Measurements from ENCODE around the gene SRSF9.

SRSF9 gene

DNA sequence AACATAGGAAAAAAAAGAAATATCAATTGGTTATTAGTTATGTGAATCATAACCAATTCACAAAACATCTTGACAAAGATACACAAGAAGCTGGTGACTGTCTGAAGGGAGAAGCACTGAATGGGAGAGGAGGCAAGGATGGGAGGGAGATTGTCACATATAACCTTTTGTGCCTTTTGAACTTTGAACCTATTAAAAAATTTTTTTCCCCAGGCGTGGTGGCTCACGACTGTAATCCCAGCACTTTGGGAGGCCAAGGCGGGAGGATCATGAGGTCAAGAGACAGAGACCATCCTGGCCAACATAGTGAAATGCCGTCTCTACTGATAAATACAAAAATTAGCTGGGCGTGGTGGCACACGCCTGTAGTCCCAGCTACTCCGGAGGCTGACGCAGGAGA, 39.0 kb upstream of the SRSF9 start:
- no peak overlapping the region for H3K4me2 ChIP-seq (ENCODE audit: low read length, poor library complexity, severe bottlenecking)
- no peaks in the 10 kb centered on the region for H3K27me3 ChIP-seq (ENCODE audit: control insufficient read depth in 1 of 2, insufficient read depth in 1 of 2, low read length in 2 of 2)
- H3K4me1 ChIP-seq (ENCODE audit: control insufficient read depth, insufficient read depth, low read depth, low read length) = no peaks in the 10 kb centered on the region
- H2AK5ac ChIP-seq (ENCODE audit: low read length, severe bottlenecking) = no peak overlapping the region
- no peak overlapping the region for H3K14ac ChIP-seq (ENCODE audit: low read length in 2 of 2)
- H3K79me1 ChIP-seq (replicated peaks; ENCODE audit: low read length, poor library complexity, severe bottlenecking) = no peaks in the 10 kb centered on the region
- H3K23ac ChIP-seq (ENCODE audit: low read length in 2 of 2) = no peak overlapping the region
- no peak overlapping the region for H4K91ac ChIP-seq (ENCODE audit: low read length)
- no peak overlapping the region for H2BK12ac ChIP-seq (ENCODE audit: low read length in 2 of 2)
- no peak overlapping the region for H3K4me3 ChIP-seq (ENCODE audit: insufficient read depth in 1 of 2, low read depth in 1 of 2, low read length in 2 of 2)
- no peaks in the 10 kb centered on the region for H3K9me3 ChIP-seq (ENCODE audit: control insufficient read depth, low read length)
- DNase-seq = no peak
- H4K8ac ChIP-seq (ENCODE audit: low read length) = no peak overlapping the region
- H3K18ac ChIP-seq (ENCODE audit: low read depth in 1 of 2, low read length in 2 of 2) = no peak overlapping the region
- H3K4ac ChIP-seq (ENCODE audit: low read depth in 1 of 2, low read length in 2 of 2) = no peak overlapping the region
- peaks cover 10 to 34% of the 10 kb centered on the region in 2 experiments for H3K36me3 ChIP-seq (ENCODE audit: control insufficient read depth in 1 of 2, insufficient read depth in 2 of 2, low read depth in 1 of 2, low read length in 2 of 2)
- no peak overlapping the region for H2BK5ac ChIP-seq (ENCODE audit: low read depth, low read length, poor library complexity, severe bottlenecking)
- no peak overlapping the region for H2BK15ac ChIP-seq (ENCODE audit: low read depth, poor library complexity, severe bottlenecking)
- H2BK120ac ChIP-seq (ENCODE audit: low read depth, low read length) = no peak overlapping the region
- WGBS = 97% methylated on average over 8 of the region's 8 CpGs
- H3K27ac ChIP-seq (ENCODE audit: low read length, poor library complexity, severe bottlenecking) = no peak overlapping the region
- no peak overlapping the region for H2AFZ ChIP-seq (ENCODE audit: low read depth, low read length)
- H3K9ac ChIP-seq (ENCODE audit: low read length) = no peak overlapping the region

DNA sequence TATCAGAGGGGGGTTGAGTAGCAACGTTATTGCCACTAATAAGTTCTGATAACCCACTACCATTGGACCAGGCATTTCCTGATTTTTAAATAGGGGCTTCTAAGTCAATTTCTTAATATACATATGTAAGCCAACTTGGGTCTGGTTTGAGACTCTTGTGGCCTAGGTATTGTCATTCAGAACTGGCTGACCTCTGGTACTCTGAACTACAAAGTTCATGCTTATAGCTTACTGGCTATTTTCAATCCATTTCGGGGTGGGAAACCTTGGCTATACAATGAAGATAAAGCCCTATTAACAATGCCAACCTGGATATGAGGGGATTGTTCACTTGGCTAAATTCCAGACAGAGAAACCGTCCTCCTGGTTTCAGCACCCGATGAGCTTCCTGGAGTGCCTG, 35.0 kb upstream of the SRSF9 start:
- Histone ChIP-seq H3K18ac (ENCODE audit: low read depth in 1 of 2, low read length in 2 of 2) (no peak overlapping the region), H3K27me3 (ENCODE audit: control insufficient read depth in 1 of 2, insufficient read depth in 1 of 2, low read length in 2 of 2) (no peaks in the 10 kb centered on the region), H3K27ac (ENCODE audit: low read length, poor library complexity, severe bottlenecking) (no peak overlapping the region), H4K91ac (ENCODE audit: low read length) (no peak overlapping the region), H3K36me3 (ENCODE audit: control insufficient read depth in 1 of 2, insufficient read depth in 2 of 2, low read depth in 1 of 2, low read length in 2 of 2) (peaks cover 16 to 44% of the 10 kb centered on the region in 2 experiments), H2AK5ac (ENCODE audit: low read length, severe bottlenecking) (no peak overlapping the region), H2AFZ (ENCODE audit: low read depth, low read length) (no peak overlapping the region), H3K23ac (ENCODE audit: low read length in 2 of 2) (no peak overlapping the region), H3K9ac (ENCODE audit: low read length) (no peak overlapping the region), H3K4me3 (ENCODE audit: insufficient read depth in 1 of 2, low read depth in 1 of 2, low read length in 2 of 2) (no peak overlapping the region), H2BK12ac (ENCODE audit: low read length in 2 of 2) (no peak overlapping the region), H3K79me1 (replicated peaks; ENCODE audit: low read length, poor library complexity, severe bottlenecking) (peaks cover 2% of the 10 kb centered on the region), H2BK5ac (ENCODE audit: low read depth, low read length, poor library complexity, severe bottlenecking) (no peak overlapping the region), H3K4ac (ENCODE audit: low read depth in 1 of 2, low read length in 2 of 2) (no peak overlapping the region), H3K9me3 (ENCODE audit: control insufficient read depth, low read length) (no peaks in the 10 kb centered on the region), H3K14ac (ENCODE audit: low read length in 2 of 2) (no peak overlapping the region), H2BK15ac (ENCODE audit: low read depth, poor library complexity, severe bottlenecking) (no peak overlapping the region), H2BK120ac (ENCODE audit: low read depth, low read length) (no peak overlapping the region), H3K4me1 (ENCODE audit: control insufficient read depth, insufficient read depth, low read depth, low read length) (no peaks in the 10 kb centered on the region), H4K8ac (ENCODE audit: low read length) (no peak overlapping the region), H3K4me2 (ENCODE audit: low read length, poor library complexity, severe bottlenecking) (no peak overlapping the region)
- WGBS = 92% methylated on average over 3 of the region's 4 CpGs
- no peak for DNase-seq

DNA sequence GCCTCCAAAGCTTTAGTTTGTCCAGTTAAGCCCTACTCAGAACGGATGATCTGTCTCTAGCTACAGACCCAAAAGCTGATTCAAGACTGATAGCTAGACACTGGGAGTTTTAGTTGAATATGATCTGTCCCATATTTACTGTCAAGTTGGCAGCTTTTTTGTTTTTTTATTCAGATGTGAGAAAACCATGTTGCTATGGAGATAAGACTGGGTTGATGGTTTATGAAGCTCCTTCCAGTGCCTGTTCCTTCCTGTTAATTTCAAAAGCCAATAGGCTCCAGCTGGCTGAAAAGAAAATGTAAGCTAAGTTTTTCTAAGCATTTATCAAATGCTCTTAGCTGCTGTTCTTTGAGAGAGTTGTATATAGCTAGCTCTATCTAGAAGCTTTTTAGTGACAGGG, 31.0 kb upstream of the SRSF9 start:
- peak; percentile 6 for DNase-seq
- H2BK12ac ChIP-seq (ENCODE audit: low read length in 2 of 2) = no peak overlapping the region
- H3K36me3 ChIP-seq (ENCODE audit: control insufficient read depth in 1 of 2, insufficient read depth in 2 of 2, low read depth in 1 of 2, low read length in 2 of 2) = peaks cover 8 to 53% of the 10 kb centered on the region in 2 experiments
- H3K23ac ChIP-seq (ENCODE audit: low read length in 2 of 2) = no peak overlapping the region
- no peak overlapping the region for H4K8ac ChIP-seq (ENCODE audit: low read length)
- H3K4ac ChIP-seq (ENCODE audit: low read depth in 1 of 2, low read length in 2 of 2) = no peak overlapping the region
- no peak overlapping the region for H3K4me2 ChIP-seq (ENCODE audit: low read length, poor library complexity, severe bottlenecking)
- WGBS = no CpG with 5 or more reads among the region's 1 CpG
- no peaks in the 10 kb centered on the region for H3K27me3 ChIP-seq (ENCODE audit: control insufficient read depth in 1 of 2, insufficient read depth in 1 of 2, low read length in 2 of 2)
- no peaks in the 10 kb centered on the region for H3K4me1 ChIP-seq (ENCODE audit: control insufficient read depth, insufficient read depth, low read depth, low read length)
- no peak overlapping the region for H3K4me3 ChIP-seq (ENCODE audit: insufficient read depth in 1 of 2, low read depth in 1 of 2, low read length in 2 of 2)
- H2BK15ac ChIP-seq (ENCODE audit: low read depth, poor library complexity, severe bottlenecking) = no peak overlapping the region
- H2BK5ac ChIP-seq (ENCODE audit: low read depth, low read length, poor library complexity, severe bottlenecking) = no peak overlapping the region
- peak overlapping the region; percentile 17 for H3K9ac ChIP-seq (ENCODE audit: low read length)
- no peak overlapping the region for H3K27ac ChIP-seq (ENCODE audit: low read length, poor library complexity, severe bottlenecking)
- H3K79me1 ChIP-seq (replicated peaks; ENCODE audit: low read length, poor library complexity, severe bottlenecking) = peaks cover 4% of the 10 kb centered on the region
- H3K18ac ChIP-seq (ENCODE audit: low read depth in 1 of 2, low read length in 2 of 2) = no peak overlapping the region
- no peak overlapping the region for H2BK120ac ChIP-seq (ENCODE audit: low read depth, low read length)
- no peak overlapping the region for H4K91ac ChIP-seq (ENCODE audit: low read length)
- H2AK5ac ChIP-seq (ENCODE audit: low read length, severe bottlenecking) = no peak overlapping the region
- no peak overlapping the region for H3K14ac ChIP-seq (ENCODE audit: low read length in 2 of 2)
- no peak overlapping the region for H2AFZ ChIP-seq (ENCODE audit: low read depth, low read length)
- no peaks in the 10 kb centered on the region for H3K9me3 ChIP-seq (ENCODE audit: control insufficient read depth, low read length)

DNA sequence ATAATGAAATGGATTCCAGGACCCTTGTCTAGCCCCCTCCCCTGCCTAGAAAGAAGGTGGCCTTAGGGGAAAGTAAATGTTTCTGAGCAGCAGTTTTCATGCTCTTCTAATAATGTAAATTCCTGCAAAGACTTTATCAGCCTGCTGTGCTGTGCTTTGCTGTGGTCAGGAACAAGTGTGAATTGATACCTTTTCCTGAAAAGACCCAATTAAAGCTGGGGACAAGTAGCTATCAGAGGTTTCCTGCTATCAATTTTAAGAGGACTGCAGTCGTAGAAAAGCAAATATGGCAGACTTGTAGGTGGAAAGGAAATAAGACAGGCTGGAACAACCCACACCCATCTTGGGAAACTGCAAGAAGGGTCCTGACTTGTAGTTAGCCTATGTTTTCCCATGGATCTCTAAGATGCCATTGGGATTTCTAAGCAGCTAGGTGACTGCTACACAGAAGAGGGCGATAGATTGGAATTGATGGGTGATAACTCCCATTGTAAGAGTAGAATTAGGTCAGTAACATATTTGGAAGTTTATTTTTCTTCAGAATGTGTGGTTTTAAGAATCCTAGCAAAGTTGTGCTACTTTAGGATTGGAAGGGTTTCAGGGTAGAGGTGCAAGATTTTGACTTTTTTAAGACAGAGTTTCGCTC, 29.4 kb upstream of the SRSF9 start:
- Histone ChIP-seq H3K4ac (ENCODE audit: low read depth in 1 of 2, low read length in 2 of 2) (no peak overlapping the region), H2BK15ac (ENCODE audit: low read depth, poor library complexity, severe bottlenecking) (no peak overlapping the region), H2BK120ac (ENCODE audit: low read depth, low read length) (no peak overlapping the region), H3K27ac (ENCODE audit: low read length, poor library complexity, severe bottlenecking) (no peak overlapping the region), H3K4me3 (ENCODE audit: insufficient read depth in 1 of 2, low read depth in 1 of 2, low read length in 2 of 2) (no peak overlapping the region), H4K8ac (ENCODE audit: low read length) (no peak overlapping the region), H2AFZ (ENCODE audit: low read depth, low read length) (no peak overlapping the region), H3K4me2 (ENCODE audit: low read length, poor library complexity, severe bottlenecking) (no peak overlapping the region), H3K36me3 (ENCODE audit: control insufficient read depth in 1 of 2, insufficient read depth in 2 of 2, low read depth in 1 of 2, low read length in 2 of 2) (peaks cover 5 to 46% of the 10 kb centered on the region in 2 experiments), H3K4me1 (ENCODE audit: control insufficient read depth, insufficient read depth, low read depth, low read length) (no peaks in the 10 kb centered on the region), H2BK5ac (ENCODE audit: low read depth, low read length, poor library complexity, severe bottlenecking) (no peak overlapping the region), H3K79me1 (replicated peaks; ENCODE audit: low read length, poor library complexity, severe bottlenecking) (peaks cover 11% of the 10 kb centered on the region), H3K9me3 (ENCODE audit: control insufficient read depth, low read length) (no peaks in the 10 kb centered on the region), H2BK12ac (ENCODE audit: low read length in 2 of 2) (no peak overlapping the region), H3K9ac (ENCODE audit: low read length) (peak overlapping the region; percentile 97), H3K27me3 (ENCODE audit: control insufficient read depth in 1 of 2, insufficient read depth in 1 of 2, low read length in 2 of 2) (no peaks in the 10 kb centered on the region), H2AK5ac (ENCODE audit: low read length, severe bottlenecking) (no peak overlapping the region), H3K14ac (ENCODE audit: low read length in 2 of 2) (no peak overlapping the region), H3K23ac (ENCODE audit: low read length in 2 of 2) (no peak overlapping the region), H3K18ac (ENCODE audit: low read depth in 1 of 2, low read length in 2 of 2) (no peak overlapping the region), H4K91ac (ENCODE audit: low read length) (no peak overlapping the region)
- DNase-seq = no peak
- 97% methylated on average over 3 of the region's 3 CpGs for WGBS
